HG03457 (cell line): ENCODE measurements around the gene POLH.
A peak's percentile ranks its signal among the peaks of the same experiment; 100 is the strongest.

Experiments
- ATAC-seq: cut with Tn5 transposase; IDR thresholded peaks from one replicate; pipeline ENCODE4 v1.9.1; 2021; ENCODE audit warnings: moderate number of reproducible peaks; ENCODE audit not compliant: unreplicated experiment

The POLH gene

DNA sequence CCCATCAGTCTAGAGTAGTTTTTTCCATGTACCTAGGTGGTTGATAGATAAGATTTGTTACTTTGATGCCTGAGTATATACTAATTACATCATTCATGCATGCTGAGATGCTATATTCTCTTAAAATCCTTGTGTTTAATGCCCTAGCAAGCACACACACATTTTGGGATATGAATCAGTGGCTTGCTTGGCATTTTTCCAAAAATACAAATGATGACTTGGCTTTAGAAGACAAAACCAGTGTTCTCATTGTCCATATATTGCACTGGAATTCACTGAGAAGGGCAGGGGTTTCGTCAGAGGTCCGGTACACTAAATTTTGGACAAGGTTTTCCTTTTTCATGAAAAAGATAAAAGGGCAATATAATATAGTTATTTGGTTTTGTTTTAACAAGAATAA is 28.2 kb downstream of the POLH start:
- no peak for ATAC-seq

DNA sequence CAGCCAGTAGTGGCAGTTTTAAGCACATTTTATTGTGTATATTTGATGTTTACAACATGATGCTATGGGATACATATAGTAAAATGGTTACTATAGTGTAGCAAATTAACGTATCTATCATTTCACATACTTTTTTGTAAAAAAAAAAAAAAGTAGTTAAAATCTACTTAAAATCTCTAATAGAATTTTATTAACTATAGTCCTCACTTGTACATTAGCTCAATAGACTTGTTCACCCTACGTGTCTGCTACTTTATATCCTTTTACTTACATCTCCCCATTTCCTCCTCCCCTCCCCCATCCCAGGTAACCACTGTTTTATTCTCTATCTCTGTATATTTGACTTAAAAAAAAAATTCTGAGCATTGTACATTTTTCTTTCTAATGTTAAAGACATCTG is 30.0 kb downstream of the POLH start:
- no peak for ATAC-seq

- ATAC-seq, result no peak
Observed at GRCh38 chr6:43608310-43608763, 32.4 kb downstream of the POLH start.

GRCh38 chr6:43608807-43609206 is 32.8 kb downstream of the POLH start:
- ATAC-seq, result no peak

GRCh38 chr6:43609402-43609801 is 33.4 kb downstream of the POLH start:
- no peak for ATAC-seq

DNA sequence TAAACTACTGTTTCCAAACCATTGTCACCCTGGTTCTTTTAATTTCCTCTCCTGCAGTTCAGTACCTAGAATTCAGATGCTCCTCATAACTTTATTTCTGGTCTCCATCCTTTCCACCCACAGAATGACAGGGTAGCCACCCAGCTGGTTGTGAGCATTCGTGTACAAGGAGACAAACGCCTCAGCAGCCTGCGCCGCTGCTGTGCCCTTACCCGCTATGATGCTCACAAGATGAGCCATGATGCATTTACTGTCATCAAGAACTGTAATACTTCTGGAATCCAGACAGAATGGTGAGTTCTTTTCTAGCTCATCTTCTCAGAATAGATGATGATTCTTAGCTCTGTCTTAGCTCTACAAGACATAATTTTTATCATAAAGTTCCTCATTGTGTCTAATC is 34.4 kb downstream of the POLH start:
- no peak for ATAC-seq

- ATAC-seq, result no peak
Observed at GRCh38 chr6:43613721-43614395, 37.9 kb downstream of the POLH start.

- no peak for ATAC-seq
Observed at GRCh38 chr6:43614396-43614730, 38.4 kb downstream of the POLH start.

- ATAC-seq, result no peak
Observed at GRCh38 chr6:43616725-43617472, 40.9 kb downstream of the POLH start.

GRCh38 chr6:43621078-43621835 is 45.3 kb downstream of the POLH start:
- no peak for ATAC-seq

GRCh38 chr6:43621836-43622180 is 45.8 kb downstream of the POLH start:
- no peak for ATAC-seq

- ATAC-seq, result no peak
Observed at GRCh38 chr6:43622541-43622940, 46.6 kb downstream of the POLH start.

DNA sequence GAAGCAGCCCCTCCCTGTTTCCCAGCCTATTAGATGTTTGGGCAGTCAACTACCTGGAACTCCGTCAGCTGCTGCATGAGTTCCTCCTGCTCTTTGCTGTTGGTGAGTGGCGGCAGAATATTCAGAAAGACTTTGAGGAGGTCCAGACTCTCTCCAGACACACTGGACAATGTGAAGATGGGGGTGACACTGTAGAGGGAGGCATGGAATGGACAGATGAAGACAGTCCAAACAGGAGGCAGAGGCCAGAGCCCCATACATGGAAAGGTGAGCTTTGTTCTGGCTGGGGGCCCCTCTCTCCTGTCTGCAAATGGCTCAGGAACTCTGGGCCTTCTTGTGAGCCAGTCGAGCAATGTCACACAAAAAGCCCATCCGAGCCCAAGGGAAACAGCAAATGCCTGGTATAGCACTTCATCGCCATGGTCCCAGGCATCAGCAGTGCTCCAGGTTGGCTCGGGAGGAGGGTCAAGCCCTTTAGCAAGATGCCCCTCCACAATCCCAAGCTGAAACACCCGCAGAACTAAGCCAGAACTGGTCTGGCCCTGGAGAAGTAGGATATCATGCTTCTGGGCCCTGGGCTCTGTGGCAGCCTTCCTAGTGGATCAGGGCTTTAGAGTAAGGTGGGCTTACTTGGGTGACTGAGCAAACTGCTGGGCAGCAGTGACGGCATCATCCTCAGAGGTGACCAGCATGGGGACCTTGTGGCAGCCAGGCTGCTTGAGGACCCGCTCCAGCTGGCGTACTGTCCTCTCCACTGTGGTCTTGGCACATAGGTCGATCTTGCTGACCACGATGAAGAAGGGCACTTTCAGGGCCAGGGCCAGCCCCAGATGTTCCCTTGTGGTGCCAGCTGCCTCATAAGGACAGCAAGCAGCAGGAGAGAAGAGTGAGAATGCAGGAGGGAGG is 48.1 kb downstream of the POLH start:
- no peak for ATAC-seq

- ATAC-seq, result no peak
Observed at GRCh38 chr6:43624786-43625288, 48.9 kb downstream of the POLH start.

- ATAC-seq, result no peak
Observed at GRCh38 chr6:43625393-43625992, 49.5 kb downstream of the POLH start.

- ATAC-seq, result no peak
Observed at GRCh38 chr6:43627008-43627825, 51.2 kb downstream of the POLH start.

DNA sequence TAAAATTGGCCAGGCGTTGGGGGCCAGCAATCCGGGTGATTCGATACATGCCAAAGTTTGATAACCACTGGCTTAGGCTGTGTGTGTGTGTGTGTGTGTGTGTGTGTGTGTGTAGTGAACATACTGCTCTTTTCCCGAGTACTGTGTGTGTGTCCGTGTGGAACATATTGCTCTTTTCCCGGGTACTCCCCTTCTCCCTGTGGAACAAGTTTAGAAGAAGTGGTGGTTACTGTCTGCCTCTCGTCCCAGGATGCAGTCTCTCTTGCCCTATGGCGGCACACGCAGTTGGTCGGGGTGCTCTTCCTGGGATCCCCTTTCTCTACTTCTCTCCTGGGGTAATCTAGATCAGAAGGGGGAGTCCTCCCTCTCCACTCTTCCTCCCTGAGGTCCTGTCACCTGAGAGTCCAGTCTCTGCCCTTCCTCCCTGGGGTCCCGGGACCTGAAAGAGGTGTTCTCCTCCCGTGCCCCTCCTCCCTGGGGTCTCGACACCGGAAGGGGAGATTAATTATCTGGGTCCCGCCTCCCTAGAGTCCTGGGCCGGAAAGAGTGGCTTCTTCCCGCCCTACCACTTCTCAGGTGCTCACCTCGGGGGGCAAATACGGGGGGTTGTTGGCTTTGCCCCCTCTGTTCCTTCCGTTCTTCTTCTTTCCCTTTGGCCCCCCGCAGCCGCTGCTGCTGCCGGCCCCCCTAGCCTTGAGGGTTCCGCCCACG is 52.6 kb downstream of the POLH start:
- no peak for ATAC-seq

DNA sequence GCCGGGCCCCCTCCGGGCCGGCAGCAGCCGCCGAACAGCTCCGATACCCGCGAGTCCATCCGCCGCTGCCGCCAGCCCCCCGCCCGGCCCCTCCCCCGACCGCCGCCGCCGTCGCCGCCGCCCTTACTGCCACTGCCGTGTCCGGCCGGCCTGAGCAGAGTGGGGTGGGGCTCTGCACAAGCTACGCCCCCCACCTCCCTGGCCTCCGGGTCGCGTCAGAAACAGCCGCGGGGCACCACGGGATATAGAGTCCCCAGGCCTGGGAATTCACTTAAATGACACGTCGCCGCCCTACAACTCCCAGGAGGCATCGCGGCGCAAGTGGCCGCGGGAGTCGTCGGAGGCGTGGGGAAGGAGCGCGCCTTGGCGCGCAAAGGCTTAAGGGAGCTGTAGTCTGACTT is 53.1 kb downstream of the POLH start, which contains the start of gene GTPBP2:
Gene GTPBP2 (minus strand): TSS at position 161 of the 401 bp plus-strand sequence. CDS start 102 bp downstream, at position 59.
- ATAC-seq, result peak; percentile 58
